Effector memory CD4-positive, alpha-beta T cell (primary cell): ENCODE measurements around the gene KLF7.

Experiments used
- DNase-seq, 3 donors: peaks; one replicate each; pipeline ENCODE4 v3.0.0-alpha.2; 2020
- H3K27ac ChIP-seq: 2 replicates; pipeline ENCODE4 v1.7.0; 2013; ENCODE audit warnings: mild to moderate bottlenecking, low read length, moderate library complexity; ENCODE audit not compliant: insufficient read depth, poor library complexity, severe bottlenecking
- H3K27me3 ChIP-seq: replicated peaks from 2 replicates; pipeline ENCODE4 v1.7.0; 2013; ENCODE audit warnings: mild to moderate bottlenecking, low read length; ENCODE audit not compliant: insufficient read depth, control insufficient read depth, poor library complexity, severe bottlenecking
- H3K36me3 ChIP-seq: 2 replicates; pipeline ENCODE4 v1.7.0; 2013; ENCODE audit warnings: mild to moderate bottlenecking, low read length, moderate library complexity; ENCODE audit not compliant: control insufficient read depth, insufficient read depth
- H3K4me1 ChIP-seq: 2 replicates; pipeline ENCODE4 v1.7.0; 2013; ENCODE audit warnings: low read length, mild to moderate bottlenecking; ENCODE audit not compliant: control insufficient read depth, insufficient read depth, poor library complexity, severe bottlenecking
- H3K4me3 ChIP-seq: 2 replicates; pipeline ENCODE4 v1.7.0; 2013; ENCODE audit warnings: low read length, low read depth, mild to moderate bottlenecking; ENCODE audit not compliant: insufficient read depth, poor library complexity, severe bottlenecking
- H3K9me3 ChIP-seq: 2 replicates; pipeline ENCODE4 v1.7.0; 2013; ENCODE audit warnings: mild to moderate bottlenecking, low read length, moderate library complexity; ENCODE audit not compliant: control insufficient read depth

KLF7 gene

GRCh38 chr2:207048416-207048815 lies 117.3 kb downstream of the KLF7 start:
- Histone ChIP-seq H3K4me3 (no peak overlapping the region), H3K27me3 (no peaks in the 10 kb centered on the region), H3K9me3 (no peaks in the 10 kb centered on the region), H3K36me3 (no peaks in the 10 kb centered on the region), H3K27ac (no peak overlapping the region), H3K4me1 (peaks cover 5% of the 10 kb centered on the region)
- DNase-seq, result no peak

DNA sequence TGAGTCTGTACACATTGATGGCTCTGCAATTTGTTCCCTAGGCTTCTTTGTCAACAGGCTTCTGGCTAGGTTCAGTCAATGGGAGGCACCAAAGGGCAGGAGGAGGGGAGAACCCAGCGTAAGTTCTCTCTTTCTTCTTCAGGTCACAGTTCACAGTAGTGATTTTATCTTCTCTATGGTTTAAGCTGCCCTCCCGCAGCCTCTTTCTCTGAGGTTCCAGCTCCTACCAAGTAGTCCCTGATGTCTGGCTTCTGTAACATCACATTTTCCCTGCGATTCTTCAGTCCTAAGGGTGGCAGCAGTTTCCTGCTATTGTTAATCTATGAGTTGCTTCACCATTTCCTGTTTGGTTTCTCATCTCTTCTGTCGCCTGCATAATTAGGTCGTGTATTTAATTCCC lies 119.0 kb downstream of the KLF7 start:
- Histone ChIP-seq H3K27me3 (no peaks in the 10 kb centered on the region), H3K4me1 (peaks cover 5% of the 10 kb centered on the region), H3K4me3 (no peak overlapping the region), H3K9me3 (no peaks in the 10 kb centered on the region), H3K27ac (no peak overlapping the region), H3K36me3 (no peaks in the 10 kb centered on the region)
- DNase-seq, result no peak

DNA sequence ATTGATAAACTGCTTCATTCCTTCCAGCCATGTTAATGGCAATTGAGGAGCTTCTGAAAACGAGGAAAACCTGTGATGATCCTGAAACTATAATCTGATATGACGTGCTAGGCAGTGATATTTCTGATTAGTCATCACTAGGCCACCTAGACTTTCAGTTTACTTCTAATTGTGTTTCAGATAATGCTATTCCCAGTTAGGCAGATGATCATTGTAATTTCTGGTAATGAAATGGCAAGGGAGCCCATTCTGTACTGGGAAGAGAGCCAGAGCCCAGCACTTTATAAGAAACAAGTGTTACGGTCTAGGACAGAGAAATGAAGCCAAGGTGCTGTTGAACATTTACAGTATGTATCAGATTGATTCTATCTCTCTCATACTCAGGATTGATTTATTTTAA lies 120.2 kb downstream of the KLF7 start:
- Histone ChIP-seq H3K4me3 (no peak overlapping the region), H3K9me3 (no peaks in the 10 kb centered on the region), H3K27ac (no peak overlapping the region), H3K27me3 (no peaks in the 10 kb centered on the region), H3K36me3 (no peaks in the 10 kb centered on the region), H3K4me1 (peaks cover 5% of the 10 kb centered on the region)
- DNase-seq, result no peak

DNA sequence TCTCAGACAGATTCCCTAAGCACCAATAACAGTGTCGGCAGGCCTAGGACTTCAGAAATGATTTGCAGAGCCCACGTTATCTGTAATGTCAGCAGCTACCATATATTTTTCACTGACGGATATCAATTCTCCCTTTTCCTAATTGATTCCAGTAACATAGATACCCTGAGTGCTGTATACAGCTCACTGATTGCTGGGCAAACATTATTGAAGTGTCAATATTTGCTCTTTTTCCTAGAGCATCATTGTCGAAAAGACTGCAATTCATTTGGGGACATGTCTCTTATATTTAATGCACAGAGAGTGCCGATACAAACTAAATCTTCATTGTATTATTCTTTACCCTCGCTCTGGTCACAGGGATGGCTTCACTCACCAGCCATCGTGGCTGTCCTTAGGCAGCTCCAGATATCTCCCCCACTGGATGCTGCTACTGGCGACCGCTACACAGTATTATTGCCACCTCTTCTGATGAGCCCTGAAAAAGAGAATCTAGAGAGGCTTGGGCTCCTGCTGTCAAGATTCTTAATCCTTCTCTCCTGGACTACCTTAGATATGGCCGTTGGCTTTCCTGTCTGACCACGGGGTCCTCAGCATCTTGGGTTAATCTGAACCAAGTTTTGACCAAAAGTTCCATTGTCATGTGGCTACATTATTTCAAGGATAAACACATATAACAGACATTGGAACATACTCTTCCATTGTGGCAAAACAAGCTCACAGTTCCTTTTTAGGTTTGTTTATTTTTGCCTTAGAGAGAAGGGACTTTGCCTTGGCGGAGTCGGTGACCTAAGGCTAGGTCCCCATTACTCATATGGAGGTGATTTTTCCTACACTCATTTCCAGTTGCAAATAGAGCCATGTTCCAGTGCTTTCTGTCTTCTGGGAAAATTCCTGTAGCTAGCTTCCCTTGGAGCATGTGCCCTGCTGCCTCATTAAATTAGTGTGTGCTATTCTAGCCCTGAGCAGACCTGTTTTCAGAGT lies 121.1 kb downstream of the KLF7 start:
- no peak for DNase-seq
- Histone ChIP-seq H3K27me3 (no peaks in the 10 kb centered on the region), H3K27ac (no peak overlapping the region), H3K4me1 (peaks cover 5% of the 10 kb centered on the region), H3K36me3 (no peaks in the 10 kb centered on the region), H3K4me3 (no peak overlapping the region), H3K9me3 (no peaks in the 10 kb centered on the region)

- no peak for DNase-seq
- H3K9me3 ChIP-seq, result no peaks in the 10 kb centered on the region
- H3K4me1 ChIP-seq, result peaks cover 5% of the 10 kb centered on the region
- no peaks in the 10 kb centered on the region for H3K27me3 ChIP-seq
- no peak overlapping the region for H3K27ac ChIP-seq
- no peak overlapping the region for H3K4me3 ChIP-seq
- no peaks in the 10 kb centered on the region for H3K36me3 ChIP-seq
Measured at GRCh38 chr2:207042841-207043240, 122.9 kb downstream of the KLF7 start.

DNA sequence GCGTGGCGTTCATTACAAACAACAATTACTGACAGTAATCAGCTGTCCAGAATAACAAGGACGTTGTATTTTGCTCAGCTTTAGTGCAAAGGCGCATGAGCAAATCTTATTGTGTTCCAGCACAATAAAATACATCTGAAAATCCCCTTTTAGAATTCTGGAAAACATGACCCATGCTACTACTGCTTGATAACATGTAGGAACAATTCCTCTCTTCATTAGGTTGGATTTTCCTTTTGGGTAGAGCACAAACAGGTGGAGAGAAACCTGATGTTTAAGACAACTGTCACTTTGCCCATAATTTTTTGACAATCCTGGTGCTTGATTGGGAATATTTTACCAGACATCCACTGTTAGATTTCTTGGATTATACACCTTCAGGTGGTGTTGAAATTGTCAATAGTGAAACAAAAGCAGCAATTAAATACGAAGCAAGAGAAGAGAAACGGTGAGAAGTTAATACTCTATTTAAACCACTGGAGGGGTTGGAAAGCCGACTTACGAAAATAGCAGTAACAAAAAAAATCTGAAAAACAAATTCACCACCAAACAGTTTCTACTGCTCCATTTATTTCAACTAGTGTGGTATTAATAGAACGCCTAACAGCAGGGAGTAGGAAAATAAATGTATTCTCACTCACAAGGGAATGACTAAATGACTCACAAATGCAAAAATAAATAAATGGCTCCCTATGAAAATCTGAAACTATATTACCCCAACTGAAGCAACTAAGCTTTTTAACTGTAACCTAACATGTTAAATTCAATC lies 123.8 kb downstream of the KLF7 start:
- H3K4me3 ChIP-seq, result no peak overlapping the region
- peaks cover 5% of the 10 kb centered on the region for H3K4me1 ChIP-seq
- H3K9me3 ChIP-seq, result no peaks in the 10 kb centered on the region
- no peaks in the 10 kb centered on the region for H3K36me3 ChIP-seq
- no peaks in the 10 kb centered on the region for H3K27me3 ChIP-seq
- no peak for DNase-seq
- H3K27ac ChIP-seq, result no peak overlapping the region

DNA sequence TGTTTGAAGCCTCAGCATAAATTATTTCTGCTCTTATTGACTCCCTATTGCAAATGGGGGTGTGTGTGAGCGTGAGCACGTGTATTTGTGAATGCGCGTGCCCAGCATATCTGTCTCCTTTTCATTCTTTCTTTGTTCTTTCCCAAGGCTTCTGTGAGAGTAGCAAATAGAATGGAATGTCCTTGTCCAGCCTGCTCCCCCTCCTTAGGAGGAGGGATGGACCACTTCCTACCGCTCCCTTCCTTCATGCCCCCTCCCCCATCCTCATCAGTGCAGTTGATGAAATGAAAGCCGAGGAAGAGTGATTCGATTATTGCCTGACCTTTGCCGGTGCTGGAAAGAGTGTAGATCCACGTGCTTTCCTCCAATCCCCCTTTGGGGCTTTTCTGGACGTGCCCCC lies 124.5 kb downstream of the KLF7 start:
- Histone ChIP-seq H3K27me3 (no peaks in the 10 kb centered on the region), H3K9me3 (no peaks in the 10 kb centered on the region), H3K4me3 (no peak overlapping the region), H3K36me3 (no peaks in the 10 kb centered on the region), H3K27ac (no peak overlapping the region), H3K4me1 (no peaks in the 10 kb centered on the region)
- DNase-seq, result no peak

DNA sequence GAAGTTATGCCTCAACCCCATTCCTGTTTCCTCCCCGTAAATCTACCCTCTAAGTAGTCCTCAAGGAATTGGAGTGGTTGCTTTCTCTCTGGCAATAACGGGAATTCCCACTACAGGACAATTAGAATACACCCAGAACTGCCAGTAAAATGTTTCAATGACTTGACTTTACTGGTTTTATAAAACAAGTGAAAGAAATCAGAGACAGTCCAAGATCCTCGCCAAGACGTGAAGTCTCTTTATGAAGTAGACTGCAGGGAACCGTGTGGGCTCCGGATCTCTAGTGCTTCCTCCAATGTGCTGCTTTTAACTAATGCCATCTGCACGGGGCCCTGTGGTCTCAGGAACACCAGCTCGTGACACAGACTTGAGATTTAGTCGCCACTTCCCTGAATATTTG lies 125.1 kb downstream of the KLF7 start:
- DNase-seq, result no peak
- Histone ChIP-seq H3K27ac (no peak overlapping the region), H3K9me3 (no peaks in the 10 kb centered on the region), H3K36me3 (no peaks in the 10 kb centered on the region), H3K27me3 (no peaks in the 10 kb centered on the region), H3K4me1 (no peaks in the 10 kb centered on the region), H3K4me3 (no peak overlapping the region)

- no peak for DNase-seq
- H3K9me3 ChIP-seq, result no peaks in the 10 kb centered on the region
- H3K4me1 ChIP-seq, result no peaks in the 10 kb centered on the region
- H3K36me3 ChIP-seq, result no peaks in the 10 kb centered on the region
- no peaks in the 10 kb centered on the region for H3K27me3 ChIP-seq
- H3K4me3 ChIP-seq, result no peak overlapping the region
- no peak overlapping the region for H3K27ac ChIP-seq
Measured at GRCh38 chr2:207039225-207039624, 126.5 kb downstream of the KLF7 start.

DNA sequence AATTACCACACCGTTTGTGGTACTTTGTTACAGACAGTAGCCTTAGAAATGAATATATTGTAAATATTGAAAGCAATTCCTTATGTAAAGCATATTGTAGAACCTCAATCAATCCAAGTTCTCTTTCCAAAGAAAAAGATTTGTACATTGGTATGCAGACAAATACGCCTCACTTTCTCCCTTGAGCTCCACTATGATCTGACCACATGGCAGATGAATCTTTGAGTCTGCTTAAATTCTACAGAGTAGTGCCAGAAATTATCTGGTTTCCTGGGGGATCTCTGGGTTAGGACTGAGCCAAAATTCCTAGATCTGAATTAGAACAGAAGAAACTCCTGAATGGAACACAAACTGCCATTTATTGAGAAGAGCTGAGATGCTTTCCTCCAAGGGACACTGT lies 127.4 kb downstream of the KLF7 start:
- no peaks in the 10 kb centered on the region for H3K36me3 ChIP-seq
- H3K27me3 ChIP-seq, result no peaks in the 10 kb centered on the region
- no peak for DNase-seq
- H3K4me3 ChIP-seq, result no peak overlapping the region
- no peaks in the 10 kb centered on the region for H3K4me1 ChIP-seq
- H3K27ac ChIP-seq, result no peak overlapping the region
- no peaks in the 10 kb centered on the region for H3K9me3 ChIP-seq
